Measurements from ENCODE around the gene IMMP2L. TPM values are rescaled to one million over a fixed set of nuclear protein-coding genes. Genes with fewer than 3 reads are reported as not detected.

Gene IMMP2L
- total RNA-seq, 1 experiment from 2014 or later = 8.8 TPM

- H3K27me3 ChIP-seq (ENCODE audit: control insufficient read depth, insufficient read depth, low read length) = no peaks in the 10 kb centered on the region
- ChIA-PET CTCF (no interaction called here), POLR2A (no interaction called here)
- no peak overlapping the region for H3K27ac ChIP-seq (ENCODE audit: low read length)
- H3K9me3 ChIP-seq (ENCODE audit: control insufficient read depth, insufficient read depth, low read depth, low read length) = no peaks in the 10 kb centered on the region
- ATAC-seq = no peak
- no peak for DNase-seq (ENCODE audit: low read depth, low spot score)
- no TSS peak for BruUV-seq (replicated peaks)
- no peaks in the 10 kb centered on the region for H3K36me3 ChIP-seq (ENCODE audit: control insufficient read depth, insufficient read depth, low read length)
- intact Hi-C loops (cut with micrococcal nuclease; ENCODE audit: unreplicated experiment) (no loop called here), in situ Hi-C loops (cut with HindIII; ENCODE audit: low pct_unique_long_range_greater_than_20kb, low sequenced_read_pairs) (no loop called here)
- TF ChIP-seq CTCF (IDR thresholded peaks at IDR 0.05) (no peak), REST (IDR thresholded peaks at IDR 0.05; ENCODE audit: insufficient read depth in 1 of 2, low read depth in 2 of 2, low read length in 1 of 2) (no peak), TCF7L2 (IDR thresholded peaks at IDR 0.05; ENCODE audit: low read depth, low read length) (no peak), SIN3A (IDR thresholded peaks at IDR 0.05; ENCODE audit: borderline replicate concordance, insufficient read depth, low read depth, low read length) (no peak), POLR2AphosphoS5 (IDR thresholded peaks at IDR 0.05; ENCODE audit: low read depth, low read length) (no peak)
- H3K4me1 ChIP-seq (ENCODE audit: control insufficient read depth, insufficient read depth, low read length) = no peaks in the 10 kb centered on the region
- H3K4me3 ChIP-seq (ENCODE audit: low read depth in 2 of 2, low read length in 2 of 2) = no peak overlapping the region
Measured at GRCh38 chr7:110889335-110889734, 673.0 kb downstream of the IMMP2L start.

- no TSS peak for BruUV-seq (replicated peaks)
- H3K36me3 ChIP-seq (ENCODE audit: control insufficient read depth, insufficient read depth, low read length) = no peaks in the 10 kb centered on the region
- H3K4me3 ChIP-seq (ENCODE audit: low read depth in 2 of 2, low read length in 2 of 2) = no peak overlapping the region
- in situ Hi-C loops (cut with HindIII; ENCODE audit: low pct_unique_long_range_greater_than_20kb, low sequenced_read_pairs) (no loop called here), intact Hi-C loops (cut with micrococcal nuclease; ENCODE audit: unreplicated experiment) (no loop called here)
- ATAC-seq (no peak), DNase-seq (ENCODE audit: low read depth, low spot score) (no peak)
- H3K9me3 ChIP-seq (ENCODE audit: control insufficient read depth, insufficient read depth, low read depth, low read length) = no peaks in the 10 kb centered on the region
- no peaks in the 10 kb centered on the region for H3K4me1 ChIP-seq (ENCODE audit: control insufficient read depth, insufficient read depth, low read length)
- ChIA-PET CTCF (no interaction called here), POLR2A (no interaction called here)
- no peaks in the 10 kb centered on the region for H3K27me3 ChIP-seq (ENCODE audit: control insufficient read depth, insufficient read depth, low read length)
- TF ChIP-seq REST (IDR thresholded peaks at IDR 0.05; ENCODE audit: insufficient read depth in 1 of 2, low read depth in 2 of 2, low read length in 1 of 2) (no peak), SIN3A (IDR thresholded peaks at IDR 0.05; ENCODE audit: borderline replicate concordance, insufficient read depth, low read depth, low read length) (no peak), TCF7L2 (IDR thresholded peaks at IDR 0.05; ENCODE audit: low read depth, low read length) (no peak), POLR2AphosphoS5 (IDR thresholded peaks at IDR 0.05; ENCODE audit: low read depth, low read length) (no peak), CTCF (IDR thresholded peaks at IDR 0.05) (no peak)
- no peak overlapping the region for H3K27ac ChIP-seq (ENCODE audit: low read length)
Measured at GRCh38 chr7:110888641-110889040, 673.7 kb downstream of the IMMP2L start.
